ELR (cell line): ENCODE measurements around the gene TLE3.

ENCODE experiments used
- DNase-seq: peaks from one replicate; pipeline ENCODE4 v3.0.0-alpha.2; 2015; ENCODE audit warnings: low read depth

The TLE3 gene

DNA sequence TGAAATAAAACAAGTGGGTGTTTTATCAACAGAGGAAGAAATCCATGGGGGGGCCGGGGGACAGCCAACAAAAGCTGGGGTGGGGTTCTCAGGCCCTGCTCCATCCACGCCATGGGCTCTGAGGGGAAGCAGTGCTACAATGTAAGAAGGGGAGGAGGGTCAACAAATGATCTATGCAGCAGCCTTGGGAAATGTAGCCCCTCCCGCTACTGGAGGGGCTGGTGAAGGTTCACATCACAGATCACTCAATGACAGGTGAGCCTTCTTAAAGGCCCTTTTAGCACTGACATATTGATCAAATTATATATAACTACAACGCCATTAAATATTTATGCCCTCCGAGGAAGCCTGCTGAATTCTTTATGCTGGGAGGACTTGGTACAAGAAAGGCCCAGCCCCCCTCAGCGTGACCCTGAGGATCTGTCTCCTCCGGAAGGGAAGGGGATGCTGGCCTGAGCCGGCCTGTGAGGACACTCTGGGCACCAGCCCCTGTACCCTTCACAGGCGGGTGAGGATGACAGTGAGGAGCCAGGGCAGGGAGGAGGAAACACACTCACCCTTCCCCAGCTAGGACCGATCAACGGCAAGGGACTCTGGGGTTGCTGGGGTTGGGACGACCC is 15.3 kb downstream of the TLE3 start:
- no peak for DNase-seq

DNA sequence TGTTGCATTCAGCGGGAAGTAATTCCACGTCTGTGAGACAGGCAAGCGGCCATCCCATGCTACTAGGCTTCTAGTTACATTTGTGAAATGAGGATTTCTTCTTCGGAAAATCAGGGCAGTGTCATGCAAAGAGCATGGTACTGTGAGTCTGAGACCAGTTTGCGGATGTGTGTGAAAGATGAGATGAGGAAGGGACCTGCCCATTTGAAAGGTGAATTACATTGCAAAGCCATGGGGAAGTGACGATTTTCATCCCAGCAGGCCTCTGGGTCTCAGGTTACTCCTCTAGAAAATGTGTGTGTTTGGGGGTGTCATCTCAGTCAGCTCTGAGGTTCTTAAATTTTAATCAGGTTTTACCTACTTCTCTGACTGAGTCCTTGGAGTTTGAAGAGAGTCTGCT is 16.1 kb downstream of the TLE3 start:
- no peak for DNase-seq

DNA sequence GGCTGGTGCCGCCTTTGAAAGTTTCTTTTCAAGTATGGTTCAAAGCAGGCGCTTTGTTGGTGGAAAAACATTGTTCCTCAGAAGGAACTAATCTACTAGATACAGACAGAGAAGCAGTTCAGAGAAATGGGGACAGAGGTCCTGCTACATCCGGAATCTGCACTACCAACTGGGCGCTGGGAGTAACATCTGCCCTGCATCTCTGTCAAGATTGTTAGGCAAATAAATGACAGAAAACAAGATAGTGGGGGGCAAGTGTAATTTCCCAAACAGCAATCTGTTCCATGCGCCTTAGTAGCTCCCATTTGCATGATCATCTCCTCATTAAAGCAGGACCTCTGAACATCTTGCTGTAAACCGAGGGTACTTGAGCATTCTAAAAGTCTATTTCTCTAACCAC is 17.4 kb downstream of the TLE3 start:
- no peak for DNase-seq

DNA sequence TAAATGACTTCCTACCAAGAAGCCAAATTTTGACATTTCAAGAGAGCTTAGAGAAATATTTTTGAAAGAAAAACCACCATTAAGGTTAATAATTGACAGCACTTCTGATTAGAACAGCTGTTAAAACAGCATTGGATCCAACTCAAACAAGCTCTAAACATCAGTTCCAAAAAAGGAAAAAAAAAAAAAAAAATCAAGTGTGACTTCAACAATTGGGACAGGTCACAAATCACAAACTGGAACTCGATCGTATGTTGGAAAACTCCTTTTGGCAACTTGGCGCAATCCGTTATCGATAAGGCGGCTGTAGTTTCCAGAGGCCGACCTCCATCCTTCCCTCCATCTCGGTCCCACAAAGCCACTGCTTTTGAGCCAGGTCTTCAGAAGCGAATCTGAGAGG is 17.8 kb downstream of the TLE3 start:
- DNase-seq = no peak

GRCh38 chr15:70078578-70079417 is 18.9 kb downstream of the TLE3 start:
- no peak for DNase-seq

DNA sequence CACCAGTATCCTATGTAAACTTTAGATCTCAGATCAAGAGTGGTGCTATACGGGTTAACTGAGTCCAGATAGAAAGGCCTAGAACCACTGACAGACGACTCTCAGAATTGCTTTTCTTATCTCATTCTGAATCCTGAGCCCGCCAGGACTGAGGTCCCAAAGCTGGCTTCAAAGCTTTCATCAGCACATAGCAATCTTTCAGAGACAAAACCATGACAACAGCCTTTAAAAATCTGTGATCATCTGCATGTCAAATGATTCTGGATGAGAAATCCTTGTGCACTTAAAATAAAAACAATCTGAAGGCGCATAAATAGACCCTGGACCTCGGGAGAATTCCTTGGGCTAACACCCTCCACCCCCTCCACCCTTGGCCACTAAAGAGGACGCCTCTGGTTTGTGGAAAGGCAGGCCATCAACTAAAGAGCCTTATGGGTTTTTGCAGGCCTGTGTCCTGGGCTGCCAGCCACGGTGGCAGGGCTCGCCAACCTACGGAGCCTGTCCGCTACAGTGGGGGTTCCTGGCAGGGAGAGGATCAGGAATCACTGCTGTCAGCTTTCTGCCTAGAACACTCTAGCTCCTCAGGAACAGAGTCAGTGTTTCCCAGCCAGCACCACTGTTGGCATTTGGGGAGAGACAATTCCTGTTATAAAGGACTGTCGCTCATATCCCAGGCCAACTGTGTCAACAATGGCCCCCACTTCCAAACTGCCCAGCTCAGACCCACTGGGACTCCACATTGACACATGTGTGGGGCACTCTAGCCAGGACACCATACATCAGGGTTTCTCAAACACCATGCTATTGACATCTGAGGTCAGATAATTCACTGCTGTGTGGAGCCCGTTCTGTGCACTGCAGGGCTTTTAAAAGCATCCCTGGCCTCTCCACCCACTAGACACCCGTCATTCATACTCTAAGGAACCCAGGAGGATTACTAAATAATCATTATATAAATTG is 20.2 kb downstream of the TLE3 start:
- DNase-seq = no peak

GRCh38 chr15:70074380-70074779 is 23.3 kb downstream of the TLE3 start:
- DNase-seq = no peak

DNA sequence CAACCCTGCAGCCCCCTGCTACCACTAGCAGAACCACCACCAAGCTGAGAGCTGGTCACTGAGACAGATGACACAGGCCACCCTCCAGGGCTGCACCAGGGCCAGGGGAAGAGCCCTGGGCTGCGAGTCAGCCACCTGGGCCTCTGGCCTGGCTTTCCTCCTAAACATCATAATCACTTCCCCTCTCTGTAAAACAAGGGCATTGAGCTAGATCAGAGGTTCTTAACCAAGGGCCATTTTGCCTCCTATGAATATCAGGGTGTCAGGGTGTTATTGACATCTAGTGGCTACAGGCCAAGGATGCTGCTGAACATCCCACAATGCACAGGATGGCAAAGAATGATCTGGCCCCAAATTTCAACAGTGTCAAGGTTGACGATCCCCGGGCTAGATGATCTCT is 25.2 kb downstream of the TLE3 start:
- no peak for DNase-seq

- no peak for DNase-seq
Observed at GRCh38 chr15:70071799-70072198, 25.9 kb downstream of the TLE3 start.

- no peak for DNase-seq
Observed at GRCh38 chr15:70069716-70070115, 28.0 kb downstream of the TLE3 start.

- DNase-seq = no peak
Observed at GRCh38 chr15:70068783-70069565, 28.7 kb downstream of the TLE3 start.

- no peak for DNase-seq
Observed at GRCh38 chr15:70067681-70068080, 30.0 kb downstream of the TLE3 start.

- no peak for DNase-seq
Observed at GRCh38 chr15:70067011-70067410, 30.7 kb downstream of the TLE3 start.

- peak; percentile 60 for DNase-seq
Observed at GRCh38 chr15:70066447-70066846, 31.3 kb downstream of the TLE3 start.

GRCh38 chr15:70066004-70066403 is 31.7 kb downstream of the TLE3 start:
- DNase-seq = no peak

DNA sequence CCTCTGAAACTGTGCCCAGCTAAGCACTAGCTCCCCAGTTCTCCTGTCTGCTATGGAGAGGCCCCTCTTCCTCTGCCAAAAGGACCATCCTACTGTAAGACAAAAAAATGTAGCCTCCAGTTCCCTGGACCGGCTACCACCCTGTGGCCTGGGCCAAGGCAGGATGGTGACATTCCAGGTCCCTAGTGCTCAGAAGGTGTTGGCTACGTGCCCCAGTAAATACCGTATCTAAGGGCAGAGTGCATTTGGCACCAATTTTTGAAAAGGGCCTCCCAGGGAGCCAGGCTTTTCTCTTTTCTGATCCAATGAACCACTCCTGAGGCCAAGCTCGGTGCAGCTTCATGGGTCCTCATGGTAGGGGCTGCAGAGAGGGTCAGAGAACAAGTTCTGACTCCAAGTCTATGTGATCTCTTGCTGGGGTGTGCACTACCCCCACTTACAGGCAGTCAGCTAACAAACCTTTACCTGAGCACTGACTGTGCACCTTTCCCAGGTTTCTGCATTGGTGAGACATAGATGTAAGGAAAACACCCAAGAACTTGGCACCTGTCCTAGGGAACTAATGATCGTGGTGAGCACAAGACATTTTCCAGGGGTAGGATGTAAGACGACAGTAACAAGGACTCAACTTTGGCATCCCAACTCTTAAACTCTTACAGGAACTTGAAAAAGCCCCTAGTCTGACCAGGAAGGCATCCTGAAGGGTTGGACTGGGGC is 32.6 kb downstream of the TLE3 start:
- DNase-seq = no peak

DNA sequence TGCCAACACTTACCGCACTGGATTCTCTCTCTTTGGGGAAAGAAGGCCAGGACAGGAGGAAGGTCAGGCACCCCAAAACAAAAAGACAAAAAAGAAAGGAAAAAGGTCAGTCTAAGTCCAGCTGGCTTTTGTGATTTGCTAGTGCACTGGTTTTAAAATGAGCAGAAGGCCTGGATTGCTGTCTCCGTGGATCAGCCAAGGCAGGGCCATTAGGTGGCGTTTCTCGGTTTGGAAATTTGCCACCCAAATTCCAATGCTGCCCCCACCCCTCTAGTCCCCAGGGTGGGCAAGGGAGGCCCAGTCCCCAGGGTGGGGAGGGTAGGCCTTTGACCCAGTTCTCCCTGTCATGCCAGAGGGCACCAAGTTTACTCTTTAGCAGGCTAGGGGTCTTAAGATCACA is 33.3 kb downstream of the TLE3 start:
- DNase-seq = no peak

DNA sequence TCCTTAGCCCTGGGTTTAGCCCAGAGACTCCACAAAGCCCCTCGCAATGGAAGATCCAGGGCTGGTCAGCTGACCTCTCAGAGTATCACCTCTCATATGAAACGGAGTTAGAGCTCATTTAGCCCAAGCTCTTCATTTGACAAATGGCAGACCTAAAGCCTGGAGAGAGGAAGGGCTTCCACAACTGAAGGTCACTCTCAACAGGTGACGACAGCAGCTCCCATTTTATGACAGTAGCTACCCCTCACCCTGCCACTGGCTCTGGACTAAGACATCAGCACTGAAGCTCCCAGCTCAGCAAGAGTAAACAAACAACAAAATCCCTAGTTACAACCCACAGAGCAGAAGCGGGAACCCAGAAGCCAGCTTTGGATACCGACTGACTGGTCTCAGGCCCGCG is 33.7 kb downstream of the TLE3 start:
- no peak for DNase-seq

DNA sequence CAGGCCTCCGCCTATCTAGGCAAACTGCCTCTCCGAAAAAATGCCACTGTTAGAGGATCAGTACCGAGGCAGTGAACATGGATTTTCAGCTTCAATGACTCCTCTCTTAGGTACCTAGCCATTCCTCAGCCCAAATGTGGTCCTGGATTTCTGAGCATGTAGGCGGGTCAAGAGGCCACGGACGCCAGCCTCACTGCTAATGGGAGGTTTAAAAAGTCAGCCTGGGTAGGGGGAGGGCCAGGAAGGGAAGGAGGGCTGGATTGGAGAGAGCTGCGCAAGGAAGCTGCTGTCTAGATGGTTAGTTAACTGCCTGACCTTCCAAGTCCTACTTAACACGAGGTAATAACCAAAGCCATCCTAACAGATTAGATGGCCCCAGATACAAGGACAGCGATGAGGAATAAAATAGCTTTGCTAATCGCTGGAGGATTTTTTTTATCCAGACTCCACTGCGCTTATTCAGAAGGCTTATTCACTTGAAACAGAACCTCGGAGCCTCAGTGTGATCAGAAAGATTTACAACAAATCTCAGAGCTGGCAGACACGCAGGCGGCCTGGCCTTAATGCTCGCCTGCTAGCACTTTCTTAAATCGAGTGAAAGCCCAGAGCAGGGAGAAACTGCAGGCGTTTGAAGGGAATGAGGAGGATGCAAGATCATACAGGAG is 34.3 kb downstream of the TLE3 start:
- no peak for DNase-seq

- peak; percentile 46 for DNase-seq
Observed at GRCh38 chr15:70062321-70062956, 35.3 kb downstream of the TLE3 start.
